Tongue (tissue), 2 donors: Measurements from ENCODE around the gene EFNA1. TPM values are rescaled to one million over a fixed set of nuclear protein-coding genes. Genes with fewer than 3 reads are reported as not detected.

Experiments used
- DNase-seq: peaks from one replicate; pipeline ENCODE4 v3.0.0-alpha.2; 2015
- total RNA-seq: library from RNA; depleted of rRNA; stranded (reverse); fragments of >200 nt; gene quantifications from one replicate; pipeline ENCODE4 v1.2.3, GENCODE V29; 2014

EFNA1 gene
- total RNA-seq, 1 donor from 2014 or later, result 25.4 TPM

DNA sequence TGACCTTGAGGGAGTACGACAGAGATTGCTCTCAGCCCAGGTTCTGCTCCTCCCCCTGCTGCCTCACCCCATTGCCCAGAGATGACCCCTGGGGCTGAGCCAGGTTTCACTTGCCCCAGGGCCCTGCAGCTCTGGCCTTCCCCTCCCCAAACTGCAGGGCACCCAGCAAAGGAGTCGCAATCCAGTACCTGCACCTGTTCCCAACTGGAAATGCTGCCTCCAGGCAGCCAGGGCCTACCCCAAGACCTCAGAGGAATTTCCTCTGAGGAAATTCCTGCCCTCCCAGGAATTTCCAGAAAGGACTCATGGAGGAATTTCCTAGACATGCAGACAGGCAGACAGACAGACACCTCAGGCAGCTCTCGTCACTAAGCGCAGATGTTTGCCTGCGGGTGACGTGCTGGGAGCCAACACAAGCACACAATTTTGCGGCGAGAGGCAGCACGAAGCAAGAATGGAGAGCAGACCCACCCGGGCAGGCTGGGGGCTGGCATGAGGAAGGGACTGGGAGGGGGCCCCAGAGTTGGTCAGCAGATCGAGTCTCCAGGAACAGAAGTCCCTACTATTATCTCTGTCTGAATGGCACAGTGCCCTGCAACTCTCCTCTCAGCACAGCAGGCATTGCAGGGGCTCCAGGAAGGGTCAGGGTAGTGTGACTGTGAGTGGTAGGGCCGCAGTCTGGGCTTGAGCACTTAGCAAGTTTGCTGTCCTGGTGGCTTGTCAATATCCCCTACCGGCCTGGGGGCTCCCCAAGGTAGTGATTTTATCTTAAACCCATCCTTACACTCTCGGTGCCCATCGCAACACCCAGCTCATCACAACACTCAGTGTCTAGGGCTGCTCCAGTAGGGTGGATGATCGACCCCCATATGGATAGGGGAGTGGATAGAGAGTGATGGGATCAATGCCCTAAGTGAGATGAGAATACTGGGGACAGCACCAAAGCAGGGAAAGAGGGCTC is 2.9 kb upstream of the EFNA1 start:
- DNase-seq, result no peak

DNA sequence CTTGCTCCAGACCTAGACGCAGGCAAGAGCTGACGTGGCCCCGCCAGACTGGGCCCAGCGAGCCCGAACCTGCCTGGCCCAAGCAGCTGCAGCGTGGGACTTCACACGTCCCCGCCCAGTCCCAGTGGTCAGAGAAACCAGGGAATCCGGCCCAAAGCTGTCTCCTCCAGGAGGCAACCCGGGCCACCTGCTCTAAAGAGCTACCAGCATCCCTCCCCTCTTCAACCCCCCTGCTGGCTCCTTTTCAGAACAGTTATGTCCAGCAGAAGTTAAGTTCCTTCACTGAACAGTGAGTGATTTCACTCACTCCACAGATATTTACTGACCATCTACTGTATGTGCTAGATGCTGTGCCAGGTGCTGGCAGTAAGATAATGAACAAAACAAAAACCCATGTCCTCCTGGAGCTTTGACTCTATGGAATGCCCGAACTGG is 2.1 kb upstream of the EFNA1 start:
- DNase-seq, result no peak

DNA sequence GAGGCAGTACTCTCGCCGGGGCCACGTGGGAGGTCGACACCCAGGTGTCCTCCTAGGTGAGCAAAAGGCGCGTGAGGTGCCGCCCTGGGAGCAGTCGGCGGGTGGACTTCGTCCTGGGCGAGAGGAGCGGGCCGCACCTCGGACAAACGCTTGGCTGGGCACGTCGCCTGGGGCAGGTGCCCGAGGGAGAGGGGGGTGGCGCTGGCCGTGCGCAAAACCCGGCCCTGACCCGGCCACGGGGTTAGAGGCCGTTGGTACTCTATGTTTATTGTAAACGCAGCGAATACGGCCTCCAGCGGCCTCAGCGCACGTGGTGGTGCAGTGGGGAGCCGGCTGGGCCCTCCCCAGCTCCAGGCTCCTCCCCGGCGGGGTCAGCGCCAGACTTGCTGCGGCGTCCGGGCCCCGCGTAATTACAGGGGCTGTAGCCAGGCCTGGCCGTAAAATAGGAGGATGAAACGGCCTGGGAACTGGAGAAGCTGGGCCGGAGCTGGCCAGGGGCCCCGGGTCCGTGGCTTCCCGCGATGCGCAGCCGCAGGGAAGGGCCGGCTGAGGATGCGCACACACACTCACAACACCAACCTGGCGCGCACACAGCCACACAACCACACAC is 1.6 kb upstream of the EFNA1 start:
- peak; percentile 49 for DNase-seq

DNA sequence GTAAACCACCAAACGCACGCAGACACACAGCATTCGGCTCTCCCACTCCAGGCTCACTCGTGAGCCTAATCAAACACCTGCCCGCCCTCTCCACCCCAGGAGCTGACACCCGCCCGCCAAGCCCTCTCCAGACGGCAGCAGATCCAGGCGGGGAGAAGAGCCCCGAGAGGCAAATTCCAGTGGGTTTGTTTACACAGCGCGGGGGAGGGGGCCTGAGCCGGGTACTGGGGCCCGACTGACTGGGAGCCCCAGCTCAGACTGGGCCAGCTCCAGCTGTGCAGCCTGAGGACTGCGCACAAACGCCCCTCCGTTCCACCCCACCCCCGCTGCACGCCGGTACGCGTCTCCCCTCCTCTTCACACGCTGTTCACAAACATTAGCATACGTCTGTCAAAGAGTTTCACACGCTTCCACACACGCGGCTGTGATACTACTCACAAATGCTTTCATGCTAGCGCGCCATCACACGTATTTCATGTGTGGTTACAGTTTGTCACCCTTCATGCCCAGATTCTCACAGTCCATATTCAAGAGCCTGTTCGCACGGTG is 1.0 kb upstream of the EFNA1 start:
- DNase-seq, result peak; percentile 59

DNA sequence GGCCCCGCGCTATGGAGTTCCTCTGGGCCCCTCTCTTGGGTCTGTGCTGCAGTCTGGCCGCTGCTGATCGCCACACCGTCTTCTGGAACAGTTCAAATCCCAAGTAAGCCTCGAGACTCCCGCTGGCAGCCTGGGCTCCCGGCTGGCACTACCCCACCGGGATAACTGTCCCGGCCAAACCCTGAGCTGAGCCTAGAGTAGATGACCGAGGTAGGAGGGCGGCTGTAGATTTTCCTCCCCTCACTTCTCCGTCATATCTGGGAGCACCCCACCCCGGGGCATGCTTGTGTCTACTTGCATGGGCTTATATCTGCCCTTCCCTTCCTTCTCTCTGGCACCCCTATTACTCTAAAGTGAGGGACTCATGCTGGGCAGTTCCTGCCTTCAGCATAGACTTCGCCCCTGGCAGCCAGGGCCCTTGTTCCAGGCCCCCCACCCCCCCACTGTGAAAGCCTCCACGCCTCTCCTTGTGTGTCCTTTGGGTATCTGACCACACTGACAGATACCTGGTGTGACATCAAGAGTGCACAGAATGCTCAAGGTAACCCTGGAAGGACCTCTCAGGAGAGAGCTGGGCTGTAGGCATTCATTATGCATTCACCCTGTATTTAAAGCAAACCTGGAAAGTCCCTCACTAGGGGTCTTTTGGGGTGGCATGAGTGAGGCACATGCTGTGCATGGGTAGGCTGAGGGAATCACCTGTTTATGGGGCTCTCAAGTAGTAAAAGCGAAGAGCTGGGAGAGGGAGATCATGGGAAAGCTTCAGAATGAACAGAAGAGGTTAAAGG is 485 bp downstream of the EFNA1 start:
- DNase-seq, result no peak

DNA sequence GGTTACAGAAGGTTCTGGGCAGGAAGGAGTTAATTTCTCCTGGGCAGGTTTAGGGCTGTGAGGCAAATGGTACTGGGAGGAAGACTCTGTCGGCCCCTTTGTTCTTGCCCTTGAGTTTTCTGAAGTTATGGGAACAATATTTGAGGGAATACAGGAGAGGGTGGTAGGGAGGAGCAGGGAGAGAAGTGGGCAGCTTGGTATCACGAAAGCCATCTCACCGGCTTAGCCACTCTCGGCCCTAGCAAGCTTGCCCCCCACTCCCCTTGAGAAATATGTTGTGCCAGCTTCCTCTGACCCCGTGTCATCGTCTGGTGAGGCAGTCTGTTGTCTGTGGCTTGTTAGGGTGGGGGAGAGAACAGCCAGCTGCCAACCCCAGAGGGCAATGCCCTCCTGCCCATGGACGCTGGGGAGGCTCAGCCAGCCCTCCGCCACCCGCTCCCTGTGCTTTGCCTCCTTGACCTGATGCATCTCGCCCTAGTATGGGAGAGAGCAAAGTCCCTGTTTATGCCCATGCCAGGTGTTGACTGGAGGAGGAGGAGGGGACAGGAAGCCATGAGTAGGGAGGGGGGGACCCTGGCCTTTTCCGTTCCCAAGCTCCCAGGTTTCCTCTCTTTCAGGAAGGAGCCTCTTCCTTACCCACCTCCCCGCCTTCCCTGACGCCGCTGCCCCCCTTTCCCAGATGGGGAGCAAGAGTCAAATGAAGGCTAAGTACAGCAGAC is 1.2 kb downstream of the EFNA1 start:
- DNase-seq, result peak; percentile 25

DNA sequence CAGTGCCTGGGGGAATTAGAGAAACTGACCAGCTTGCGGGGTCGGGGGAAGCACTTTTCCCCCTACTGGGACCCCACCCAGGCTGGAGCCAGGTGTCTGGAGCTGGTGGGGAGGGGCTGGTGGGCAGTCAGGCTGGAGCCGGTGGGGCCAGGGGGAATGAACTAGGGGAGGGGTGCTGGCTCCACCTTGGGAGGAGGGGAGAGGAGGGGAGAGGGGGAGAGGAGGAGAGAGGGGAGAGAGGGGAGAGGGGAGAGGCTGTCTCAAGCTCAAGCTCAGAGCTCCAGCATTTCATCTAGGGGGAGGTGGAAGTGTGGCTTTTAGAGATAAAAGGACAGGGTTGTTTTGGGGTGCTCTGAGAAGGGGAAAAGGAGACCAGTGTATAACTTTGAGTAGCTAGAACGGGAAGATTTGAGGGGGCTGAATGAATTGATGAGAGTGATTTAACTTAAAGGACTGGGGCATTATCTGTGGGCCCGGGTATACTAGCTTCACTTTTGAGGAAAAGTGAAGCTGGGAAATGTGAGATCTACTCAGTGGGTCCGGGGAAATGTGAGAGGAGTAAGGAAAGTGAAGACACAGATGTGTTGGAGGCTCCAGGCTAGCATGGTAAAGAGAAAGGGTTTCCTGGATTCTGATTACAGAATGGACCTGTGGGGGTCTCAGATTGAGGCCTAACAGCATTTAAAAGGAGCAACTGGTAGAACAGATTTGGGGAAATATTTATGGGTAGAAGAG is 2.8 kb downstream of the EFNA1 start:
- no peak for DNase-seq

DNA sequence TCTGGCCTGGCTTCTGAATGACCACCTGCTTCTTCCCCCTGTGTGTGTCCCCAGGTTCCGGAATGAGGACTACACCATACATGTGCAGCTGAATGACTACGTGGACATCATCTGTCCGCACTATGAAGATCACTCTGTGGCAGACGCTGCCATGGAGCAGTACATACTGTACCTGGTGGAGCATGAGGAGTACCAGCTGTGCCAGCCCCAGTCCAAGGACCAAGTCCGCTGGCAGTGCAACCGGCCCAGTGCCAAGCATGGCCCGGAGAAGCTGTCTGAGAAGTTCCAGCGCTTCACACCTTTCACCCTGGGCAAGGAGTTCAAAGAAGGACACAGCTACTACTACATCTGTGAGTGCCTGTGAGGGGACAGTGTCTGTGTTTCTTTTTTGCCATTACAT is 3.6 kb downstream of the EFNA1 start:
- DNase-seq, result no peak

DNA sequence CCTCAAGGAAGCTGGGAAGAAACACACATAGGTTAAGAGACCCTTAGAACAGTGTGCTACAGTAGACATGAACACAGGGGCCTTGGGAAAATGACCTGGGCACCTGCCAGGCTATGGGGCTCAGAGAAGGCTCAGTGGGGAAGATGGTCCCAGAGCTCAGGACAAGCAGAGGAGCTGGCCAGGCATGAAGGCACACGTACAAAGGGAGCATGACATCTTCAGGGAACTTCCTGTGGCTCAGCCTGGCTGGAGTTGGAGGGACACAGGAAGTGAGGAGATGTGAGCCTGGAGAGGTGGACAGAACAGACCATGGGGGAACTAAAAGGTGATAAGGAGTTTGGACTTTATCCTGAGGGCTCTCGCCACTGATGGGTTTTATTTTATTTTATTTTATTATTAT is 4.2 kb downstream of the EFNA1 start:
- no peak for DNase-seq

DNA sequence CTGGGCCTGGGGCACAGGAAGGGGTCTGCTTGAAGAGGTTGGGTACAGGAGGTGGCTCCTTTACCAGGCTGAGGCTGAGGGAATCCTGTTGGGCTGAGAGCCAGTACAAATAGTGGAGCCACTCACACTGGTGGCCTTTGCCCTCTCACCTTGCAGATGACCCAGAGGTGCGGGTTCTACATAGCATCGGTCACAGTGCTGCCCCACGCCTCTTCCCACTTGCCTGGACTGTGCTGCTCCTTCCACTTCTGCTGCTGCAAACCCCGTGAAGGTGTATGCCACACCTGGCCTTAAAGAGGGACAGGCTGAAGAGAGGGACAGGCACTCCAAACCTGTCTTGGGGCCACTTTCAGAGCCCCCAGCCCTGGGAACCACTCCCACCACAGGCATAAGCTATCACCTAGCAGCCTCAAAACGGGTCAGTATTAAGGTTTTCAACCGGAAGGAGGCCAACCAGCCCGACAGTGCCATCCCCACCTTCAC is 6.2 kb downstream of the EFNA1 start:
- no peak for DNase-seq

DNA sequence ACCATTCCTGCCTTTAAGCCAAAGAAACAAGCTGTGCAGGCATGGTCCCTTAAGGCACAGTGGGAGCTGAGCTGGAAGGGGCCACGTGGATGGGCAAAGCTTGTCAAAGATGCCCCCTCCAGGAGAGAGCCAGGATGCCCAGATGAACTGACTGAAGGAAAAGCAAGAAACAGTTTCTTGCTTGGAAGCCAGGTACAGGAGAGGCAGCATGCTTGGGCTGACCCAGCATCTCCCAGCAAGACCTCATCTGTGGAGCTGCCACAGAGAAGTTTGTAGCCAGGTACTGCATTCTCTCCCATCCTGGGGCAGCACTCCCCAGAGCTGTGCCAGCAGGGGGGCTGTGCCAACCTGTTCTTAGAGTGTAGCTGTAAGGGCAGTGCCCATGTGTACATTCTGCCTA is 6.6 kb downstream of the EFNA1 start:
- no peak for DNase-seq

DNA sequence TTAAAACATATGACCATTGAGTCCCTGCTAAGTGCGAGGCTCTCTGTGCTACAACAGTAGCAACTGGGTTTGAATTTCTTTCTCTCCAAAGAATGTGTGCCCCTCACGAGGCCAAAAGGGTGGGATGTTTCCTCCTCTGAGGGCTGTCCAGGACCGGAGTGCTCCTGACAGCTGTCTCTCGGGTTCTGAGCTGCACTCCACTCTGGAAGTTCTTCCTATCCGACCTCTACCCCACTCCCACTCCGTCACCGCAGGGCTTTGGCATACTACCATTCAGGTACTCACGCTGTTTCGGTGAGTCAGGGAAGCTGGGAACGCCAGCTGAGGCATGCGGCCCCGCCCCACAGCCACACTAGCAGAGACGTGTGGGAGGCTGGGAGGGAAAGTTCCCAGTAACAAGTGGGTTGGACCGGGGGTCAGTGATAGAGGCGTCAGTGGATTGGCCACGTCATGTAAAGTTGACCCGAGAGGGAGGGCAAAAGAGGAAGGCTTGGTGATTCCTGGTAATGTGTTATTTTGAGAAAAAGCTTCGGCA is 7.3 kb downstream of the EFNA1 start:
- DNase-seq, result peak; percentile 90

DNA sequence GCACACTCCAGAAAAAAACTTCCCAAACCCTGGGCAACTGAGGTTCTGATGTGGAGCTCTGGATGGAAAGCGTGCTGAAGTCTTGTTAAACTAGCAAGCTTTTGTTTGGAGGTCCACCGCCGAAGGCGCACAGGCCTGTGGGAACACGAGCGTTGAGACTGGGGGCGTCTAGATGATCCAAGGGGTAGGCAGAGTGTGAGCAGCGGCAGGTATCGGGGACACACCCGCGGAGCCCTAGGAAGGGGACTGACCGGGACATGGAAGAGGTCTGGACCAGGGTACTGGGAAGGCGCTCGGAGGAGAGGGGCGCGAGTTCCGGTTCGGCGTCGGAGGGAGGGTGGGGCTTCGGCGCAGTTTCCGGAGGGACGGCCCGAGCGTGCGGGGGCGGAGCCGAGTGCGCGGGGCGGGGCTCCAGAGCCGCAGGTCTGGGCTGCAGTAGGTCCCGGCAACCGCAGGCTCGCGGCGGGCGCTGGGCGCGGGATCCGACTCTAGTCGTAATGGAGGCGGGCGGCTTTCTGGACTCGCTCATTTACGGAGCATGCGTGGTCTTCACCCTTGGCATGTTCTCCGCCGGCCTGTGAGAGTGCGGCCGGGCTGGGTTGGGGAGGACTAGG is 7.8 kb downstream of the EFNA1 start, which contains the start of gene SLC50A1:
Gene SLC50A1, plus strand, starts transcription at position 438 of the 614 bp plus-strand sequence. Its CDS starts 60 bp downstream, at position 498.
- peak; percentile 97 for DNase-seq

DNA sequence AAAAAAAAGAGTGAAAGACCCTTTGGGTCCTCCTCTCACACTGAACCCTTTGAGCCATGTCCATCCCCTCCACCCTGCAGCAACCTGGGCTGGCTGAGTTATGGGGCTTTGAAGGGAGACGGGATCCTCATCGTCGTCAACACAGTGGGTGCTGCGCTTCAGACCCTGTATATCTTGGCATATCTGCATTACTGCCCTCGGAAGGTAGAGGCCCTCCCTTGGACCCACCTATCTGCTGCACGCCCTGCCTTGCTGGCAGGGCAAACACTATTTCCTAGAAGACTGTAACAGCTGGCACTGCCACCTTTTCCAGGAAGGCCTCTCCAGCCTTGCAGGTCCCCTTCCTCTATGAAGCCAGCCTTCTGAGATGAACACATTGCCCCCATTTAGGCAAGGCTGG is 9.1 kb downstream of the EFNA1 start:
- DNase-seq, result no peak

DNA sequence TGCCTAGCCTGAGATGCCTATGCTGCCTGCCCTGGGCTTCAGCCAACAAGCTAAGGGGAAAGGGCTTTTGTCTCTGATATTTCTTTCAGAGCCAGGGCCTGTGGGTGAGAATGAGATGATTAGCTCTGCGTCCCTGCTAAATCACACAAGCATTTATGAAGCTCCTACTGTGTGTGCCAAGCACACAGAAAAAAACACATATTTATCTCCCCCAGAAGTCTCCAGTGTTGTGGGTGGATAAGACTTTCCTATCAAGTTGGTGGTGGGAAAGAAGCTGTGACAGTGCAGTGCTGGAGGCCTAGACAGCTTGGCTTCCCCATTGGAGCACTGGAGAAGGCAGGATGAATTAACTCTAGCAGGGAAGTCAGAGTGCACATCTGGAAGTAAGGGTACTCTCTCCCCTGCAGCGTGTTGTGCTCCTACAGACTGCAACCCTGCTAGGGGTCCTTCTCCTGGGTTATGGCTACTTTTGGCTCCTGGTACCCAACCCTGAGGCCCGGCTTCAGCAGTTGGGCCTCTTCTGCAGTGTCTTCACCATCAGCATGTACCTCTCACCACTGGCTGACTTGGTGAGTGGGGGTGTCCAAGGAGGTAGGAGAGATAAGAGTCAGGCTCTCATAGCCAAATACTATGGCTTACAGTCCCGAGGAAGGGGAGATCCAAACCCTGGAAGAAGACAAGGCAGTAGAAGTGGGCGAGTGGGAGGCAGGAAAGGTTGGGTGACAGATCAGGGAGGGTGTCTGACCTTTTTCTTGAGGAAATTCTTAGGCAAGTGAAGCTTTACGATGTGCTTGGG is 9.7 kb downstream of the EFNA1 start:
- DNase-seq, result no peak

DNA sequence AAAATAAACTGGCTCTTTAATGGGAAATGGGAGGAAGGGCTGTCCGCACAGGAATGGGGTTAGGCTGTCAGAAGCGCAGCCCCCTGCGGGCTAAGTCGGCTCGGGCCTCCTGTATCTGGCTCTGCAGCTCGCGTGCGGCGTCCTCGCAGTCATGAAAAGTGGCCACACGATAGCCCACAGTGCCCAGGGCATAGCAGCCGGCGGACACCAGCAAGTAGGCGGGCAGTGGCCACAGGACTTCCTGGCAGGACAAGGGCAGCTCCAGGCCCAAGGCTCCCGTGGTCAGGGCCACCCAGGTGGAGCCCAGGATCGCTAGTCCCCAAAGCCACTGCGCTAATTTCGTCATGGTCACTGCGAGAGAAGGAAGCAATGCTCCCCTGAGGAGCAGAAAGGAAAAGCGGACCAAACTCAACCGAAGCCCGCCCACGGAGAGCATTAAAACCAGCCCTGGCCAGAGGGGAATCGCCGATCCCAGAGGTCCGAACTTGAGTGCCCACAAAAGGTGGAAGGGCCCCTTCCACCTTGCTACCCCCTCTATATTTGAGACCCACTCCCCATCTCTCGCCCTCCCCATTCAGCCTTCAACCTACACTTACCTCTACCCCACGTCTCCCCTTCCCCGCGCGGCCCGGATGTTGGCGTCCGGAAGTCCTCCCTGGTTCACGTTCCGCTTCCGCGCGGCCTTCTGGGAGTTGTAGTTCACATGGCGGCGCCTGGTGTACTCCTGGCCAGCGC is 12.4 kb downstream of the EFNA1 start, which contains the start of gene DPM3:
Gene DPM3, minus strand, starts transcription at position 637 of the 735 bp plus-strand sequence. Its CDS starts 291 bp downstream, at position 346.
- DNase-seq, result peak; percentile 94

DNA sequence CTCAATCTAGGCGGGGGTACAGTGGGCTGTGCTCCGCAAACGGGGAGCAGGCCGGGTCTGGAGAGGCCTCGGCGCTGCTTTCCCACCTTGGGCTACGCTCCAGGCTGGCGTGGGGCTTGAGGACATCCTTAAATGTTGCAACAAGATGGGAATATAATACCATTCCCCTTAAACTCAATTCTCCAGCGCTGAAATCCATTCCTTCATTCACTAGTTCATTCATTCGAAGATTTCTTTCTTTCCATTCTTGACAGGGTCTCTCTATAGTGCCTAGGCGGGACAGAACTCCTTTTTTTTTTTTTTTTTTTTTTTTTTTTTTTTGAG is 12.9 kb downstream of the EFNA1 start:
- no peak for DNase-seq

DNA sequence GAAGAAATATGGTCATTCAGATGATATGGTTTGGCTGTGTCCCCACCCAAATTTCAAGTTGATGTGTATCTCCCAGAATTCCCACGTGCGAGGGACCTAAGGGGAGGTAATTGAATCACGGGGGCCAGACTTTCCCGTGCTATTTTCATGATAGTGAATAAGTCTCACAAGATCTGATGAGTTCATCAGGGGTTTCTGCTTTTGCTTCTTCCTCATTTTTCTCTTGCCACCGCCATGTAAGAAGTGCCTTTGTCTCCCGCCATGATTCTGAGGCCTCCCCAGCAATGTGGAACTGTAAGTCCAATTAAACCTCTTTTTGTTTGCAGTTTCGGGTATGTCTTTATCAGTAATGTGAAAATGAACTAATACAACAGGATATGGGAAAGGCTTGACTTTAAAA is 14.1 kb downstream of the EFNA1 start:
- DNase-seq, result no peak
